WERI-Rb-1 (cell line): ENCODE data around the gene UST.
"Not testable (repeated sequence)": the region's sequence is repeated elsewhere in the genome, so short reads cannot be mapped to it uniquely, and the experiment has no call there.

Source experiments
- DNase-seq: peaks from one replicate; pipeline ENCODE4 v3.0.0-alpha.2; 2020
- H3K27ac ChIP-seq: fragments of 250-450 bp; sonication (Bioruptor Pico); 2 replicates; pipeline ENCODE4 v1.5.1; 2020; ENCODE audit warnings: mild to moderate bottlenecking, moderate library complexity
- H3K27me3 ChIP-seq: fragments of 250-450 bp; sonication (Bioruptor Pico); 2 replicates; pipeline ENCODE4 v1.5.1; 2021; ENCODE audit warnings: mild to moderate bottlenecking, low read depth, moderate library complexity; ENCODE audit not compliant: insufficient read depth, severe bottlenecking
- H3K36me3 ChIP-seq: fragments of 250-450 bp; sonication (Bioruptor Pico); 2 replicates; pipeline ENCODE4 v1.5.1; 2020; ENCODE audit warnings: mild to moderate bottlenecking, moderate library complexity
- H3K4me3 ChIP-seq: 2 replicates; pipeline ENCODE4 v1.5.1; 2011; ENCODE audit warnings: low read depth, mild to moderate bottlenecking, control low read depth, low read length
- H3K9me3 ChIP-seq: fragments of 250-450 bp; sonication (Bioruptor Pico); 2 replicates; pipeline ENCODE4 v1.5.1; 2021; ENCODE audit warnings: mild to moderate bottlenecking, moderate library complexity; ENCODE audit not compliant: severe bottlenecking
- CTCF ChIP-seq: IDR thresholded peaks from 2 replicates; pipeline ENCODE4 v1.5.1; 2011; ENCODE audit warnings: low read depth, mild to moderate bottlenecking, control low read depth, inconsistent platforms, low read length

The UST gene

GRCh38 chr6:148771896-148772554 is 25.2 kb downstream of the UST start:
- Histone ChIP-seq H3K27ac (no peak overlapping the region), H3K9me3 (no peaks in the 10 kb centered on the region), H3K36me3 (no peaks in the 10 kb centered on the region), H3K27me3 (no peaks in the 10 kb centered on the region), H3K4me3 (no peak overlapping the region)
- no peak for TF ChIP-seq CTCF
- no peak for DNase-seq

- H3K36me3 ChIP-seq = no peaks in the 10 kb centered on the region
- no peaks in the 10 kb centered on the region for H3K9me3 ChIP-seq
- no peak for TF ChIP-seq CTCF
- DNase-seq = no peak
- H3K27ac ChIP-seq = no peak overlapping the region
- H3K4me3 ChIP-seq = no peak overlapping the region
- H3K27me3 ChIP-seq = no peaks in the 10 kb centered on the region
Measured at GRCh38 chr6:148775161-148775560, 28.3 kb downstream of the UST start.

GRCh38 chr6:148776321-148777308 is 29.8 kb downstream of the UST start:
- Histone ChIP-seq H3K36me3 (no peaks in the 10 kb centered on the region), H3K27ac (no peak overlapping the region), H3K4me3 (no peak overlapping the region), H3K27me3 (no peaks in the 10 kb centered on the region), H3K9me3 (no peaks in the 10 kb centered on the region)
- no peak for TF ChIP-seq CTCF
- DNase-seq = no peak

- Histone ChIP-seq H3K36me3 (no peaks in the 10 kb centered on the region), H3K4me3 (no peak overlapping the region), H3K27ac (no peak overlapping the region), H3K9me3 (no peaks in the 10 kb centered on the region), H3K27me3 (no peaks in the 10 kb centered on the region)
- DNase-seq = no peak
- no peak for TF ChIP-seq CTCF
Measured at GRCh38 chr6:148779142-148779562, 32.3 kb downstream of the UST start.

- not testable (repeated sequence) for H3K36me3 ChIP-seq, H3K4me3 ChIP-seq, H3K27me3 ChIP-seq, H3K27ac ChIP-seq, DNase-seq, H3K9me3 ChIP-seq
Measured at GRCh38 chr6:148780423-148780822, 33.6 kb downstream of the UST start.

GRCh38 chr6:148780918-148781436 is 34.1 kb downstream of the UST start:
- no peak for DNase-seq
- no peak for TF ChIP-seq CTCF
- H3K4me3 ChIP-seq = no peak overlapping the region
- no peaks in the 10 kb centered on the region for H3K9me3 ChIP-seq
- no peak overlapping the region for H3K27ac ChIP-seq
- H3K36me3 ChIP-seq = no peaks in the 10 kb centered on the region
- no peaks in the 10 kb centered on the region for H3K27me3 ChIP-seq
